ENCODE data around the gene GALNT18. TPM values are rescaled to one million over a fixed set of nuclear protein-coding genes. Genes with fewer than 3 reads are reported as not detected.

The GALNT18 gene
- total RNA-seq, 1 experiment from 2014 or later = 1.7 TPM

- H3K56ac ChIP-seq (ENCODE audit: insufficient read length, low read depth, low read length) = no peak overlapping the region
- H3K27ac ChIP-seq (ENCODE audit: insufficient read length, low read depth, low read length) = no peak overlapping the region
- no peaks in the 10 kb centered on the region; the same call in 1 of the 2 replicates for H3K27me3 Mint-ChIP-seq (ENCODE audit: low read depth)
- no peaks in the 10 kb centered on the region for H3K27me3 ChIP-seq (ENCODE audit: insufficient read depth, low read length)
- peaks cover 12 to 25% of the 10 kb centered on the region in 2 experiments for H3K4me1 Mint-ChIP-seq
- H2BK20ac ChIP-seq (ENCODE audit: low read depth, low read length, poor library complexity, severe bottlenecking) = no peak overlapping the region
- DNase-seq = no peak
- H3K79me1 ChIP-seq (ENCODE audit: insufficient read depth, low read depth, low read length, poor library complexity, severe bottlenecking) = no peaks in the 10 kb centered on the region
- H3K36me3 Mint-ChIP-seq (ENCODE audit: insufficient read depth in 1 of 3, low read depth in 3 of 3) = peaks cover 0 to 1% (median 0%) of the 10 kb centered on the region in 3 experiments; a peak in 1 of 7 replicates
- H3K27ac Mint-ChIP-seq = no peak overlapping the region
- no CpG with 5 or more reads among the region's 3 CpGs for WGBS (ENCODE audit: extremely low coverage, insufficient read length, low lambda C conversion rate)
- H2AFZ ChIP-seq (ENCODE audit: low read length) = no peak overlapping the region
- H2BK120ac ChIP-seq (ENCODE audit: low read depth, low read length, poor library complexity, severe bottlenecking) = no peak overlapping the region
- H2BK15ac ChIP-seq (ENCODE audit: low read depth, low read length) = no peak overlapping the region
- H2BK5ac ChIP-seq (ENCODE audit: insufficient read length, low read length) = no peak overlapping the region
- H3K9me3 Mint-ChIP-seq = no peaks in the 10 kb centered on the region
- no peak for TF ChIP-seq CTCF (conservative IDR thresholded peaks at IDR 0.05)
- no peak overlapping the region for H3K18ac ChIP-seq (ENCODE audit: insufficient read length, low read depth, low read length)
- no peak overlapping the region for H3T11ph ChIP-seq (ENCODE audit: low read length)
- no peak overlapping the region for H3K4me3 Mint-ChIP-seq
- H4K20me1 ChIP-seq (ENCODE audit: control insufficient read depth, insufficient read depth, insufficient read length) = no peaks in the 10 kb centered on the region
- no peak overlapping the region for H4K8ac ChIP-seq (replicated peaks; ENCODE audit: insufficient read length, low read depth, low read length)
- no peak overlapping the region for H4K5ac ChIP-seq (ENCODE audit: insufficient read length, low read depth, low read length)
- H3K9ac ChIP-seq (ENCODE audit: extremely low read depth, insufficient read length, low read length) = no peak overlapping the region
- H3K23me2 ChIP-seq (ENCODE audit: insufficient read length, low read depth, low read length, poor library complexity, severe bottlenecking) = no peaks in the 10 kb centered on the region
- no peak overlapping the region for H2BK12ac ChIP-seq (ENCODE audit: insufficient read length, low read depth, low read length)
- H3K14ac ChIP-seq (ENCODE audit: insufficient read depth, low read length) = no peak overlapping the region
- H3K4ac ChIP-seq (ENCODE audit: low read depth, low read length) = no peak overlapping the region
- no peaks in the 10 kb centered on the region for H3K79me2 ChIP-seq (ENCODE audit: insufficient read depth, low read length)
- H3K4me2 ChIP-seq (ENCODE audit: insufficient read depth, insufficient read length, low read length) = no peak overlapping the region
- H3K23ac ChIP-seq (ENCODE audit: insufficient read length, low read depth, low read length) = no peak overlapping the region
- H3K4me1 ChIP-seq (ENCODE audit: insufficient read depth, low read length) = peaks cover 3% of the 10 kb centered on the region; the same call in 1 of the 2 replicates
- no peak overlapping the region for H4K91ac ChIP-seq (ENCODE audit: insufficient read length, low read depth, low read length)
- no peaks in the 10 kb centered on the region for H3K9me3 ChIP-seq (ENCODE audit: control insufficient read depth, low read depth, low read length)
- H2AK5ac ChIP-seq (ENCODE audit: insufficient read length, low read length) = no peak overlapping the region
These were observed 140.8 kb downstream of the GALNT18 start for GRCh38 chr11:11480971-11481370.
